ENCODE results near the gene ZNF629. TPM values are rescaled to one million over a fixed set of nuclear protein-coding genes. Genes with fewer than 3 reads are reported as not detected.
"Not testable (repeated sequence)": the region's sequence is repeated elsewhere in the genome, so short reads cannot be mapped to it uniquely, and the experiment has no call there.

The ZNF629 gene
- total and polyA plus RNA-seq, 2 donors (not counting 1 experiment from before 2014, with no cell fraction given) = 1.2 to 6.9 TPM

GRCh38 chr16:30813821-30814189, 26.8 kb upstream of the ZNF629 start:
- 94% methylated on average over 3 of the region's 3 CpGs for WGBS (ENCODE audit: insufficient coverage)
- H3K4me1 ChIP-seq (ENCODE audit: control insufficient read depth in 2 of 2, insufficient read depth in 2 of 2, low read length in 2 of 2) = peaks cover 9 to 15% of the 10 kb centered on the region in 2 donors
- no peak for TF ChIP-seq EZH2 (IDR thresholded peaks at IDR 0.05; ENCODE audit: borderline replicate concordance, insufficient read depth, low read depth, low read length, poor library complexity, severe bottlenecking)
- no peak for TF ChIP-seq CTCF (IDR thresholded peaks at IDR 0.05)
- H3K9me3 ChIP-seq (ENCODE audit: control extremely low read depth in 1 of 3, control insufficient read depth in 2 of 3, insufficient read depth in 1 of 3, low read length in 2 of 3) = peaks cover 0 to 3% (median 0%) of the 10 kb centered on the region in 3 donors
- Mint-ChIP-seq H3K9me3 (ENCODE audit: insufficient read depth) (no peaks in the 10 kb centered on the region), H3K4me1 (peaks cover 16% of the 10 kb centered on the region), H3K4me3 (peak overlapping the region; percentile 88), H3K27me3 (peaks cover 3% of the 10 kb centered on the region), H3K27ac (peak overlapping the region; percentile 85)
- peak overlapping the region; percentile 98 for H2AFZ ChIP-seq (ENCODE audit: insufficient read depth, low read depth, low read length, poor library complexity, severe bottlenecking)
- H3K27ac ChIP-seq (ENCODE audit: low read length in 2 of 2) = peak overlapping the region; percentile 65 to 69
- ChIA-PET POLR2A (interaction anchor here (0.9 to 1.4 kb wide), 2 partner anchors 66 to 253 kb away, joined by 3 read pairs; partner anchors contain the start of gene PHKG2), CTCF (interaction anchor here (0.6 to 2.7 kb wide), 10 partner anchors 8 to 186 kb away, joined by 3 to 13 read pairs (median 4); partner anchors contain the start of gene CFAP119)
- ATAC-seq (ENCODE audit: low read depth) = no peak
- no peaks in the 10 kb centered on the region for H4K20me1 ChIP-seq (ENCODE audit: control insufficient read depth, insufficient read depth, low read length, poor library complexity, severe bottlenecking)
- H3K4me2 ChIP-seq (replicated peaks; ENCODE audit: low read depth, low read length, poor library complexity, severe bottlenecking) = peak overlapping the region; percentile 92
- no peak for DNase-seq
- no peaks in the 10 kb centered on the region for H3K27me3 ChIP-seq (replicated peaks in 1 of 4; ENCODE audit: control extremely low read depth in 1 of 4, control insufficient read depth in 3 of 4, insufficient read depth in 4 of 4, low read length in 3 of 4)
- H3K9ac ChIP-seq (ENCODE audit: low read length) = peak overlapping the region; percentile 71
- H3K79me2 ChIP-seq (ENCODE audit: control insufficient read depth, insufficient read depth, low read length) = no peaks in the 10 kb centered on the region
- intact Hi-C loops (cut with micrococcal nuclease) = loop anchor here (1.0 to 5.0 kb wide), 8 partner anchors 9 to 156 kb away; partner anchors contain the start of genes CFAP119, FBRS, PHKG2 and RNF40
- no peaks in the 10 kb centered on the region for H3K36me3 ChIP-seq (replicated peaks in 1 of 2; ENCODE audit: control extremely low read depth in 1 of 2, control insufficient read depth in 1 of 2, extremely low read depth in 1 of 2, insufficient read depth in 2 of 2, low read length in 1 of 2)
- H3K4me3 ChIP-seq (ENCODE audit: control extremely low read depth in 1 of 5, extremely low read depth in 1 of 5, insufficient read depth in 1 of 5, low read depth in 2 of 5, low read length in 4 of 5) = peak overlapping the region; percentile 42 to 66 (median 57)

GRCh38 chr16:30809675-30810074, 22.7 kb upstream of the ZNF629 start:
- DNase-seq; H3K27me3 Mint-ChIP-seq; H4K20me1 ChIP-seq (ENCODE audit: control insufficient read depth, insufficient read depth, low read length, poor library complexity, severe bottlenecking); H3K4me3 ChIP-seq (ENCODE audit: control extremely low read depth in 1 of 5, extremely low read depth in 1 of 5, insufficient read depth in 1 of 5, low read depth in 2 of 5, low read length in 4 of 5); ATAC-seq (ENCODE audit: low read depth); CTCF ChIA-PET; H3K27me3 ChIP-seq (replicated peaks in 1 of 4; ENCODE audit: control extremely low read depth in 1 of 4, control insufficient read depth in 3 of 4, insufficient read depth in 4 of 4, low read length in 3 of 4); H3K79me2 ChIP-seq (ENCODE audit: control insufficient read depth, insufficient read depth, low read length); H3K9ac ChIP-seq (ENCODE audit: low read length); H3K27ac ChIP-seq (ENCODE audit: low read length in 2 of 2); H3K36me3 ChIP-seq (replicated peaks in 1 of 2; ENCODE audit: control extremely low read depth in 1 of 2, control insufficient read depth in 1 of 2, extremely low read depth in 1 of 2, insufficient read depth in 2 of 2, low read length in 1 of 2); H3K9me3 Mint-ChIP-seq (ENCODE audit: insufficient read depth); H3K9me3 ChIP-seq (ENCODE audit: control extremely low read depth in 1 of 3, control insufficient read depth in 2 of 3, insufficient read depth in 1 of 3, low read length in 2 of 3); POLR2A ChIA-PET; H3K4me3 Mint-ChIP-seq; H2AFZ ChIP-seq (ENCODE audit: insufficient read depth, low read depth, low read length, poor library complexity, severe bottlenecking); H3K27ac Mint-ChIP-seq; H3K4me2 ChIP-seq (replicated peaks; ENCODE audit: low read depth, low read length, poor library complexity, severe bottlenecking): not testable (repeated sequence)
- peaks cover 17 to 30% of the 10 kb centered on the region in 2 donors for H3K4me1 ChIP-seq (ENCODE audit: control insufficient read depth in 2 of 2, insufficient read depth in 2 of 2, low read length in 2 of 2)
- intact Hi-C loops (cut with micrococcal nuclease) = loop anchor here (5.0 kb wide), 1 partner anchor 93 kb away; no protein-coding TSS in a partner anchor
- H3K4me1 Mint-ChIP-seq = peaks cover 28% of the 10 kb centered on the region
- 77% methylated on average over 3 of the region's 5 CpGs for WGBS (ENCODE audit: insufficient coverage)

GRCh38 chr16:30808890-30809426, 22.0 kb upstream of the ZNF629 start:
- DNase-seq; H3K36me3 ChIP-seq (replicated peaks in 1 of 2; ENCODE audit: control extremely low read depth in 1 of 2, control insufficient read depth in 1 of 2, extremely low read depth in 1 of 2, insufficient read depth in 2 of 2, low read length in 1 of 2); H3K79me2 ChIP-seq (ENCODE audit: control insufficient read depth, insufficient read depth, low read length); intact Hi-C loops (cut with micrococcal nuclease); H3K4me3 ChIP-seq (ENCODE audit: control extremely low read depth in 1 of 5, extremely low read depth in 1 of 5, insufficient read depth in 1 of 5, low read depth in 2 of 5, low read length in 4 of 5); H3K4me3 Mint-ChIP-seq; H3K9me3 Mint-ChIP-seq (ENCODE audit: insufficient read depth); H2AFZ ChIP-seq (ENCODE audit: insufficient read depth, low read depth, low read length, poor library complexity, severe bottlenecking); H3K4me2 ChIP-seq (replicated peaks; ENCODE audit: low read depth, low read length, poor library complexity, severe bottlenecking); H3K27me3 Mint-ChIP-seq; ATAC-seq (ENCODE audit: low read depth); POLR2A ChIA-PET; H3K9ac ChIP-seq (ENCODE audit: low read length); H4K20me1 ChIP-seq (ENCODE audit: control insufficient read depth, insufficient read depth, low read length, poor library complexity, severe bottlenecking); CTCF ChIA-PET; H3K27ac Mint-ChIP-seq; H3K27ac ChIP-seq (ENCODE audit: low read length in 2 of 2); H3K27me3 ChIP-seq (replicated peaks in 1 of 4; ENCODE audit: control extremely low read depth in 1 of 4, control insufficient read depth in 3 of 4, insufficient read depth in 4 of 4, low read length in 3 of 4); H3K9me3 ChIP-seq (ENCODE audit: control extremely low read depth in 1 of 3, control insufficient read depth in 2 of 3, insufficient read depth in 1 of 3, low read length in 2 of 3): not testable (repeated sequence)
- H3K4me1 Mint-ChIP-seq = peaks cover 21% of the 10 kb centered on the region
- peaks cover 14 to 24% of the 10 kb centered on the region in 2 donors for H3K4me1 ChIP-seq (ENCODE audit: control insufficient read depth in 2 of 2, insufficient read depth in 2 of 2, low read length in 2 of 2)
- WGBS (ENCODE audit: insufficient coverage) = 67% methylated on average over 3 of the region's 5 CpGs

Data from B cell (primary cell).